Measurements from ENCODE around the gene CAB39L.

CAB39L gene

DNA sequence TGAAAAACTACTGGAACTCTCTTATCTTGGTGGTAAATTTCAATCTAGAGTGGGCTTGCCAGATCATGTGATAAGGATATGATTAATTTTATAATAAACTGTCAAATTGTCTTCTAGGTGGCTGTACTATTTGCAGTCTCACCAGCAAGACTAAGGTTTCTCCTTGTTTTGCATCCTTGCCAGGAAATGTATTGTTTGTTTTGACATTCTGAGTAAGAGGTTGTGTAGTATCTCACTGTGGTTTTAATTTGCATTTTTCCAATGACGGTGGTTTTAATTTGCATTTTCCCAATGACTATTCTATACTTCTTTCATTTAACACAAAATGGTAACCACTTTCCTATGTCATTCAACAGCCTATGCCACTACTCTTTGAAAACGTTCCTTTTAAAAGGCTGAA, 2.0 kb downstream of the CAB39L start:
- no peaks in the 10 kb centered on the region for H3K4me1 ChIP-seq (ENCODE audit: control insufficient read depth, insufficient read depth, low read depth, low read length)
- no peak overlapping the region for H3K4me2 ChIP-seq (ENCODE audit: low read length, poor library complexity, severe bottlenecking)
- no peak overlapping the region for H3K4ac ChIP-seq (ENCODE audit: low read depth in 1 of 2, low read length in 2 of 2)
- peak; percentile 40 for DNase-seq
- no peak overlapping the region for H2AK5ac ChIP-seq (ENCODE audit: low read length, severe bottlenecking)
- H2BK12ac ChIP-seq (ENCODE audit: low read length in 2 of 2), result no peak overlapping the region
- no peaks in the 10 kb centered on the region for H3K27me3 ChIP-seq (ENCODE audit: control insufficient read depth in 1 of 2, insufficient read depth in 1 of 2, low read length in 2 of 2)
- H3K9ac ChIP-seq (ENCODE audit: low read length), result no peak overlapping the region
- no peak overlapping the region for H2AFZ ChIP-seq (ENCODE audit: low read depth, low read length)
- no peaks in the 10 kb centered on the region for H3K9me3 ChIP-seq (ENCODE audit: control insufficient read depth, low read length)
- no peak overlapping the region for H2BK15ac ChIP-seq (ENCODE audit: low read depth, poor library complexity, severe bottlenecking)
- H3K36me3 ChIP-seq (ENCODE audit: control insufficient read depth in 1 of 2, insufficient read depth in 2 of 2, low read depth in 1 of 2, low read length in 2 of 2), result peaks cover 0 to 11% of the 10 kb centered on the region in 2 experiments
- no peak overlapping the region for H3K23ac ChIP-seq (ENCODE audit: low read length in 2 of 2)
- H3K27ac ChIP-seq (ENCODE audit: low read length, poor library complexity, severe bottlenecking), result no peak overlapping the region
- WGBS, result 50% methylated on average over 1 of the region's 2 CpGs
- no peak overlapping the region for H2BK5ac ChIP-seq (ENCODE audit: low read depth, low read length, poor library complexity, severe bottlenecking)
- H3K4me3 ChIP-seq (ENCODE audit: insufficient read depth in 1 of 2, low read depth in 1 of 2, low read length in 2 of 2), result no peak overlapping the region
- H3K18ac ChIP-seq (ENCODE audit: low read depth in 1 of 2, low read length in 2 of 2), result no peak overlapping the region
- peaks cover 2% of the 10 kb centered on the region for H3K79me1 ChIP-seq (replicated peaks; ENCODE audit: low read length, poor library complexity, severe bottlenecking)
- no peak overlapping the region for H2BK120ac ChIP-seq (ENCODE audit: low read depth, low read length)
- H3K14ac ChIP-seq (ENCODE audit: low read length in 2 of 2), result no peak overlapping the region
- no peak overlapping the region for H4K91ac ChIP-seq (ENCODE audit: low read length)
- no peak overlapping the region for H4K8ac ChIP-seq (ENCODE audit: low read length)

DNA sequence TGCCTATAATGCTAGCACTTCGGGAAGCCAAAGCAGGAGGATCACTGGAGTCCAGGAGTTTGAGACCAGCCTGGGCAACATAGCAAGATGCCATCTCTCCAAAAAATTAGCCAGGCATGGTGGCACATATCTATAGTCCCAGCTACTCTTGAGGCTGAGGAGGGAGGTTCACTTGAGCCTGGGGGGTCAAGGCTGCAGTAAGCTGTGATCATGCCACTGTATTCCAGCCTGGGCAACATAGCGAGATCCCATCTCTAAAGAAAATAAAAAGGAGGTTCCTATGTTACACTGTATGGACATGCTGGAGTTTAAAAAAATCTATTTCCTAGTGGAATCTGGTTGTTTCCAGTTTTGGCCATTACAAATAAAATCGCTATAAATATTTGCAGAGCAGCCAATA, 2.6 kb downstream of the CAB39L start:
- Histone ChIP-seq H3K18ac (ENCODE audit: low read depth in 1 of 2, low read length in 2 of 2) (no peak overlapping the region), H3K27ac (ENCODE audit: low read length, poor library complexity, severe bottlenecking) (no peak overlapping the region), H4K91ac (ENCODE audit: low read length) (no peak overlapping the region), H2BK15ac (ENCODE audit: low read depth, poor library complexity, severe bottlenecking) (no peak overlapping the region), H2BK120ac (ENCODE audit: low read depth, low read length) (no peak overlapping the region), H3K4me2 (ENCODE audit: low read length, poor library complexity, severe bottlenecking) (no peak overlapping the region), H2AK5ac (ENCODE audit: low read length, severe bottlenecking) (no peak overlapping the region), H3K9ac (ENCODE audit: low read length) (no peak overlapping the region), H3K14ac (ENCODE audit: low read length in 2 of 2) (no peak overlapping the region), H3K23ac (ENCODE audit: low read length in 2 of 2) (no peak overlapping the region), H4K8ac (ENCODE audit: low read length) (no peak overlapping the region), H3K9me3 (ENCODE audit: control insufficient read depth, low read length) (no peaks in the 10 kb centered on the region), H2AFZ (ENCODE audit: low read depth, low read length) (no peak overlapping the region), H3K36me3 (ENCODE audit: control insufficient read depth in 1 of 2, insufficient read depth in 2 of 2, low read depth in 1 of 2, low read length in 2 of 2) (peaks cover 0 to 11% of the 10 kb centered on the region in 2 experiments), H3K79me1 (replicated peaks; ENCODE audit: low read length, poor library complexity, severe bottlenecking) (peaks cover 2% of the 10 kb centered on the region), H2BK5ac (ENCODE audit: low read depth, low read length, poor library complexity, severe bottlenecking) (no peak overlapping the region), H3K4me1 (ENCODE audit: control insufficient read depth, insufficient read depth, low read depth, low read length) (no peaks in the 10 kb centered on the region), H2BK12ac (ENCODE audit: low read length in 2 of 2) (no peak overlapping the region), H3K4ac (ENCODE audit: low read depth in 1 of 2, low read length in 2 of 2) (no peak overlapping the region), H3K4me3 (ENCODE audit: insufficient read depth in 1 of 2, low read depth in 1 of 2, low read length in 2 of 2) (no peak overlapping the region), H3K27me3 (ENCODE audit: control insufficient read depth in 1 of 2, insufficient read depth in 1 of 2, low read length in 2 of 2) (no peaks in the 10 kb centered on the region)
- 100% methylated on average over 3 of the region's 3 CpGs for WGBS
- DNase-seq, result no peak

DNA sequence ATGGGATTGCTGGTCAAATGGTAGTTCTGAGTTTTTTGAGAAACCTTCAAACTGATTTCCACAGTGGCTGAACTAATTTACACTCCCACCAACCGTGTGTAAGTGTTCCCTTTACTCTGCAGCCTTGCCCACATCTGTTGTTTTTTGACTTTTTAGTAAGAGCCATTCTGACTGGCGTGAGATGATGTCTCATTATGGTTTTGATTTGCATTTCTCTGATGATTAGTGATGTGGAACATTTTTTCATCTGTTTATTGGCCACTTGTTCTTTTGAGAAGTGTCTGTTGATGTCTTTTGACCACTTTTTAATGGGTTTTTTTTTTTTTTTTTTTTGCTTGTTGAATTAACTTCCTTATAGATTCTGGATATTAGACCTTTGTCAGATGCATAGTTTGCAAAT, 4.3 kb downstream of the CAB39L start:
- H3K4ac ChIP-seq (ENCODE audit: low read depth in 1 of 2, low read length in 2 of 2), result no peak overlapping the region
- no peaks in the 10 kb centered on the region for H3K9me3 ChIP-seq (ENCODE audit: control insufficient read depth, low read length)
- H3K14ac ChIP-seq (ENCODE audit: low read length in 2 of 2), result no peak overlapping the region
- H3K79me1 ChIP-seq (replicated peaks; ENCODE audit: low read length, poor library complexity, severe bottlenecking), result no peaks in the 10 kb centered on the region
- no peak for DNase-seq
- no peak overlapping the region for H2BK120ac ChIP-seq (ENCODE audit: low read depth, low read length)
- no peak overlapping the region for H2AFZ ChIP-seq (ENCODE audit: low read depth, low read length)
- H2BK5ac ChIP-seq (ENCODE audit: low read depth, low read length, poor library complexity, severe bottlenecking), result no peak overlapping the region
- no peak overlapping the region for H3K23ac ChIP-seq (ENCODE audit: low read length in 2 of 2)
- H3K27ac ChIP-seq (ENCODE audit: low read length, poor library complexity, severe bottlenecking), result no peak overlapping the region
- H4K91ac ChIP-seq (ENCODE audit: low read length), result no peak overlapping the region
- H3K36me3 ChIP-seq (ENCODE audit: control insufficient read depth in 1 of 2, insufficient read depth in 2 of 2, low read depth in 1 of 2, low read length in 2 of 2), result peaks cover 0 to 11% of the 10 kb centered on the region in 2 experiments
- 95% methylated on average over 2 of the region's 2 CpGs for WGBS
- H4K8ac ChIP-seq (ENCODE audit: low read length), result no peak overlapping the region
- H2AK5ac ChIP-seq (ENCODE audit: low read length, severe bottlenecking), result no peak overlapping the region
- H3K27me3 ChIP-seq (ENCODE audit: control insufficient read depth in 1 of 2, insufficient read depth in 1 of 2, low read length in 2 of 2), result no peaks in the 10 kb centered on the region
- no peaks in the 10 kb centered on the region for H3K4me1 ChIP-seq (ENCODE audit: control insufficient read depth, insufficient read depth, low read depth, low read length)
- H3K18ac ChIP-seq (ENCODE audit: low read depth in 1 of 2, low read length in 2 of 2), result no peak overlapping the region
- H3K4me3 ChIP-seq (ENCODE audit: insufficient read depth in 1 of 2, low read depth in 1 of 2, low read length in 2 of 2), result no peak overlapping the region
- H3K9ac ChIP-seq (ENCODE audit: low read length), result no peak overlapping the region
- H3K4me2 ChIP-seq (ENCODE audit: low read length, poor library complexity, severe bottlenecking), result no peak overlapping the region
- no peak overlapping the region for H2BK15ac ChIP-seq (ENCODE audit: low read depth, poor library complexity, severe bottlenecking)
- no peak overlapping the region for H2BK12ac ChIP-seq (ENCODE audit: low read length in 2 of 2)

DNA sequence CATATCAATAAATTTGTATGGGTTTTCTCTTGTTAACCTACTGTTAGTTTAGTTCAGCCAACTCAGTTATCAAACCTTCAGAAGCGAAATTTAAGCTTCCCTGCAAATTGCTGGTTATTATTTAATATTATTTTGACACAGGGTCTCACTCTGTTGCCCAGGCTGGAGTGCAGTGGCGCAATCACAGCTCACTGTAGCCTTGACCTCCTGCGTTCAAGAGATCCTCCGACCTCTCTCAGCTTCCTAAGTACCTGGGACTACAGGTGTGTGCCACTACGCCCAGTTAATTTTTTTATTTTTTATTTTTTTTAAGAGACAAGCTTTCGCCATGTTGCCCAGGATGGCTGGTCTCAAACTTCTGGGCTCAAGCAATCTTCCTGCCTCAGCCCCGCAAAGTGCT, 6.2 kb downstream of the CAB39L start:
- no peak overlapping the region for H2BK120ac ChIP-seq (ENCODE audit: low read depth, low read length)
- H4K91ac ChIP-seq (ENCODE audit: low read length), result no peak overlapping the region
- H3K23ac ChIP-seq (ENCODE audit: low read length in 2 of 2), result no peak overlapping the region
- peaks cover 0 to 24% of the 10 kb centered on the region in 2 experiments for H3K36me3 ChIP-seq (ENCODE audit: control insufficient read depth in 1 of 2, insufficient read depth in 2 of 2, low read depth in 1 of 2, low read length in 2 of 2)
- H2BK15ac ChIP-seq (ENCODE audit: low read depth, poor library complexity, severe bottlenecking), result no peak overlapping the region
- H2AFZ ChIP-seq (ENCODE audit: low read depth, low read length), result no peak overlapping the region
- no peak overlapping the region for H2BK5ac ChIP-seq (ENCODE audit: low read depth, low read length, poor library complexity, severe bottlenecking)
- no peak overlapping the region for H3K9ac ChIP-seq (ENCODE audit: low read length)
- no peak overlapping the region for H2AK5ac ChIP-seq (ENCODE audit: low read length, severe bottlenecking)
- whole genome bisulfite sequencing, result 89% methylated on average over 7 of the region's 7 CpGs
- H3K9me3 ChIP-seq (ENCODE audit: control insufficient read depth, low read length), result no peaks in the 10 kb centered on the region
- no peaks in the 10 kb centered on the region for H3K79me1 ChIP-seq (replicated peaks; ENCODE audit: low read length, poor library complexity, severe bottlenecking)
- H3K4ac ChIP-seq (ENCODE audit: low read depth in 1 of 2, low read length in 2 of 2), result no peak overlapping the region
- no peak overlapping the region for H3K14ac ChIP-seq (ENCODE audit: low read length in 2 of 2)
- no peak overlapping the region for H3K4me2 ChIP-seq (ENCODE audit: low read length, poor library complexity, severe bottlenecking)
- H3K4me3 ChIP-seq (ENCODE audit: insufficient read depth in 1 of 2, low read depth in 1 of 2, low read length in 2 of 2), result no peak overlapping the region
- no peak for DNase-seq
- no peak overlapping the region for H4K8ac ChIP-seq (ENCODE audit: low read length)
- no peak overlapping the region for H3K18ac ChIP-seq (ENCODE audit: low read depth in 1 of 2, low read length in 2 of 2)
- no peak overlapping the region for H2BK12ac ChIP-seq (ENCODE audit: low read length in 2 of 2)
- H3K27ac ChIP-seq (ENCODE audit: low read length, poor library complexity, severe bottlenecking), result no peak overlapping the region
- H3K27me3 ChIP-seq (ENCODE audit: control insufficient read depth in 1 of 2, insufficient read depth in 1 of 2, low read length in 2 of 2), result no peaks in the 10 kb centered on the region
- H3K4me1 ChIP-seq (ENCODE audit: control insufficient read depth, insufficient read depth, low read depth, low read length), result no peaks in the 10 kb centered on the region
